ENCODE results near the gene FCER1G. TPM values are rescaled to one million over a fixed set of nuclear protein-coding genes. Genes with fewer than 3 reads are reported as not detected.

The FCER1G gene
- total RNA-seq, 1 experiment from 2014 or later: 1.5 TPM

DNA sequence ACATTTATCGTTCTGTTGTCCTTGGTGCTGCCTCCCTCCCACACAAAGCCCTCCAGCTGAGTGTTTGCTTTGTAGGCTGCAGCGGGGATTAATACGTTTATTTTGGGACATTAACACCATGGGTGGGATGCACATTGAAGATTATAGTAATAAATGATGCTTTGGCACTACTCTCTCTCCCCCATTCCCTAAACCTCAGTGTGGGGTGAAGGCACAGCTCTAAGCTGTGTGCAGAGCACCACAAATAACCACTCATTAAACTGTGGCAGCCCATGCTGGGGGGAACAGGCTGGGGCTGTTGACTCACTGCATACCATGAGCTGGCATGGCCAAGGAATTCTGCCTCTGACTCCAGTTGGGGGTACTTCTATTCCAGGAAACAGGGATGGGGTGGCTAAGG is 51.1 kb downstream of the FCER1G start:
- Histone ChIP-seq H3K27me3 (replicated peaks; ENCODE audit: control insufficient read depth, insufficient read depth, low read length) (no peaks in the 10 kb centered on the region), H3K36me3 (ENCODE audit: control insufficient read depth, insufficient read depth, low read length) (no peaks in the 10 kb centered on the region), H3K4me3 (ENCODE audit: low read depth, low read length) (no peak overlapping the region), H3K9me3 (no peaks in the 10 kb centered on the region), H3K4me1 (peaks cover 4% of the 10 kb centered on the region; the same call in 1 of the 2 replicates)
- Mint-ChIP-seq H3K4me1 (ENCODE audit: low read depth, unreplicated experiment) (peaks cover 6% of the 10 kb centered on the region), H3K36me3 (ENCODE audit: insufficient read depth, unreplicated experiment) (no peaks in the 10 kb centered on the region), H3K27me3 (ENCODE audit: insufficient read depth, unreplicated experiment) (no peaks in the 10 kb centered on the region), H3K4me3 (ENCODE audit: unreplicated experiment) (no peak overlapping the region), H3K27ac (ENCODE audit: unreplicated experiment) (peak overlapping the region; percentile 42), H3K9me3 (ENCODE audit: unreplicated experiment) (no peaks in the 10 kb centered on the region)
- ChIA-PET POLR2A (no interaction called here), CTCF (no interaction called here)
- intact Hi-C loops (cut with micrococcal nuclease; ENCODE audit: unreplicated experiment): no loop called here
- no TSS peak for BruUV-seq (replicated peaks)
- TF ChIP-seq, protein P1, sequence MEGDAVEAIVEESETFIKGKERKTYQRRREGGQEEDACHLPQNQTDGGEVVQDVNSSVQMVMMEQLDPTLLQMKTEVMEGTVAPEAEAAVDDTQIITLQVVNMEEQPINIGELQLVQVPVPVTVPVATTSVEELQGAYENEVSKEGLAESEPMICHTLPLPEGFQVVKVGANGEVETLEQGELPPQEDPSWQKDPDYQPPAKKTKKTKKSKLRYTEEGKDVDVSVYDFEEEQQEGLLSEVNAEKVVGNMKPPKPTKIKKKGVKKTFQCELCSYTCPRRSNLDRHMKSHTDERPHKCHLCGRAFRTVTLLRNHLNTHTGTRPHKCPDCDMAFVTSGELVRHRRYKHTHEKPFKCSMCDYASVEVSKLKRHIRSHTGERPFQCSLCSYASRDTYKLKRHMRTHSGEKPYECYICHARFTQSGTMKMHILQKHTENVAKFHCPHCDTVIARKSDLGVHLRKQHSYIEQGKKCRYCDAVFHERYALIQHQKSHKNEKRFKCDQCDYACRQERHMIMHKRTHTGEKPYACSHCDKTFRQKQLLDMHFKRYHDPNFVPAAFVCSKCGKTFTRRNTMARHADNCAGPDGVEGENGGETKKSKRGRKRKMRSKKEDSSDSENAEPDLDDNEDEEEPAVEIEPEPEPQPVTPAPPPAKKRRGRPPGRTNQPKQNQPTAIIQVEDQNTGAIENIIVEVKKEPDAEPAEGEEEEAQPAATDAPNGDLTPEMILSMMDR (IDR thresholded peaks at IDR 0.05; ENCODE audit: insufficient read depth in 1 of 2, low read depth in 1 of 2, low read length in 1 of 2, severe bottlenecking in 1 of 2, unreplicated experiment in 1 of 2): no peak
- no peak for DNase-seq

DNA sequence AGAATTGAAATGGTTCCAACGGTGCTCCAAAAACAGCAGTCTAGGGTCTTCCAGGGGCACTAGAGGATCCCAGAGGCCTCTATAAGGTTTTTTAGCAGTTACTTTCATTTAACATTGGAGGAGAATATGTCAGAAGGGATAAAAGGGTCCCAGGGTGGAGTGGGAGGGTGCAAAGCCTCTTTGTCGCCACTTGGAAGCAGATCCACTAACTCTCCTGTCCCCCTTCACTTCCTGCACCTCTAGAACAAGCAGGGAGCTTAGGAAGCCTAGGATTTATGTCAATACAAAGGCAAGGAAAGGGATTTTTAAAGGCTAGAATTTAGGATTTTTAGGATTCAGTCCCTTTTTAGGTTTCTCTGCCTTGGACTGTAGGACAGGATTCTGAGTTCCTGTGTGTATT is 51.7 kb downstream of the FCER1G start:
- intact Hi-C loops (cut with micrococcal nuclease; ENCODE audit: unreplicated experiment): no loop called here
- no peak for DNase-seq
- ChIA-PET POLR2A (no interaction called here), CTCF (no interaction called here)
- Histone ChIP-seq H3K9me3 (no peaks in the 10 kb centered on the region), H3K36me3 (ENCODE audit: control insufficient read depth, insufficient read depth, low read length) (no peaks in the 10 kb centered on the region), H3K4me3 (ENCODE audit: low read depth, low read length) (no peak overlapping the region), H3K4me1 (no peaks in the 10 kb centered on the region), H3K27me3 (replicated peaks; ENCODE audit: control insufficient read depth, insufficient read depth, low read length) (no peaks in the 10 kb centered on the region)
- H3K9me3 Mint-ChIP-seq (ENCODE audit: unreplicated experiment): no peaks in the 10 kb centered on the region
- no peaks in the 10 kb centered on the region for H3K27me3 Mint-ChIP-seq (ENCODE audit: insufficient read depth, unreplicated experiment)
- no TSS peak for BruUV-seq (replicated peaks)
- no peaks in the 10 kb centered on the region for H3K36me3 Mint-ChIP-seq (ENCODE audit: insufficient read depth, unreplicated experiment)
- no peak overlapping the region for H3K27ac Mint-ChIP-seq (ENCODE audit: unreplicated experiment)
- H3K4me3 Mint-ChIP-seq (ENCODE audit: unreplicated experiment): no peak overlapping the region
- TF ChIP-seq, protein P1 (IDR thresholded peaks at IDR 0.05; ENCODE audit: insufficient read depth in 1 of 2, low read depth in 1 of 2, low read length in 1 of 2, severe bottlenecking in 1 of 2, unreplicated experiment in 1 of 2): no peak
- no peaks in the 10 kb centered on the region for H3K4me1 Mint-ChIP-seq (ENCODE audit: low read depth, unreplicated experiment)

DNA sequence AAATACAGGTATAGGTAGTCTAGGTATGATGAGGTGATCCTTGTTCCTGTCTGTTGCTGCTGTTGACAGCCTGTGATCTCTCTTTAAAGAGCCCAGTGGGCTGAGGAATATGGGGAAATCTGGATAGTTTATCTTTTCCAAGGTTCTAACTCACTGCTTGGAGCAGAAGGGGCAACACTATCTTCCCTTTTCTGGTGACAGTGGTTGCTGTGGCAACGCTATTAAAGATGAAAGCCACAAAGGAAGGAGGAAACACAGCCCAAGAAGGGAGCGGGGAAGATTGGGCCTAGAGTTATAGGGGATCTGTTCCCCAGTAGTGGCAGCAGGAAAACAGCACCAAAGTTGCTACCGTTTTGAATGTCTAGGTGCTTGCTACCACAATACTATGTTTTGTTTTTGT is 52.2 kb downstream of the FCER1G start:
- Histone ChIP-seq H3K4me1 (no peaks in the 10 kb centered on the region), H3K36me3 (ENCODE audit: control insufficient read depth, insufficient read depth, low read length) (no peaks in the 10 kb centered on the region), H3K9me3 (no peaks in the 10 kb centered on the region), H3K27me3 (replicated peaks; ENCODE audit: control insufficient read depth, insufficient read depth, low read length) (no peaks in the 10 kb centered on the region), H3K4me3 (ENCODE audit: low read depth, low read length) (no peak overlapping the region)
- Mint-ChIP-seq H3K27ac (ENCODE audit: unreplicated experiment) (no peak overlapping the region), H3K4me1 (ENCODE audit: low read depth, unreplicated experiment) (no peaks in the 10 kb centered on the region), H3K27me3 (ENCODE audit: insufficient read depth, unreplicated experiment) (no peaks in the 10 kb centered on the region), H3K9me3 (ENCODE audit: unreplicated experiment) (no peaks in the 10 kb centered on the region), H3K4me3 (ENCODE audit: unreplicated experiment) (no peak overlapping the region), H3K36me3 (ENCODE audit: insufficient read depth, unreplicated experiment) (no peaks in the 10 kb centered on the region)
- BruUV-seq (replicated peaks): no TSS peak
- intact Hi-C loops (cut with micrococcal nuclease; ENCODE audit: unreplicated experiment): no loop called here
- TF ChIP-seq, protein P1 (IDR thresholded peaks at IDR 0.05; ENCODE audit: insufficient read depth in 1 of 2, low read depth in 1 of 2, low read length in 1 of 2, severe bottlenecking in 1 of 2, unreplicated experiment in 1 of 2): no peak
- POLR2A ChIA-PET: no interaction called here
- no peak for DNase-seq
- CTCF ChIA-PET: no interaction called here

Small RNAs within 50 kb of the gene (microRNA-seq; reads per million reads assigned to microRNA genes)
- gene MIR5187: 0.93 reads per million

Other genes starting within 250 kb of the FCER1G start
- 182 and 196 TPM in 2 replicates for gene F11R, start 194.1 kb upstream of the FCER1G start, total RNA-seq (2022)
- 24.8 and 26.8 TPM in 2 replicates for gene TSTD1, start 176.3 kb upstream of the FCER1G start, total RNA-seq (2022)
- gene USF1, start 169.3 kb upstream of the FCER1G start, total RNA-seq (2022): 49.7 and 52.7 TPM in 2 replicates
- not detected in 2 replicates for gene ARHGAP30, start 145.4 kb upstream of the FCER1G start, total RNA-seq (2022)
- 0.20 and 0.74 TPM in 2 replicates for gene NECTIN4, start 125.7 kb upstream of the FCER1G start, total RNA-seq (2022)
- gene KLHDC9, start 116.9 kb upstream of the FCER1G start, total RNA-seq (2022): 2.0 and 2.2 TPM in 2 replicates
- gene PFDN2, start 97.3 kb upstream of the FCER1G start, total RNA-seq (2022): 80.0 and 88.0 TPM in 2 replicates
- gene NIT1, start 97.2 kb upstream of the FCER1G start, total RNA-seq (2022): 41.8 and 42.1 TPM in 2 replicates
- gene DEDD, start 82.6 kb upstream of the FCER1G start, total RNA-seq (2022): 33.8 and 37.0 TPM in 2 replicates
- 98.2 and 105 TPM in 2 replicates for gene UFC1, start 61.3 kb upstream of the FCER1G start, total RNA-seq (2022)
- gene USP21, start 55.8 kb upstream of the FCER1G start, total RNA-seq (2022): 38.2 and 39.8 TPM in 2 replicates
- 25.0 and 25.4 TPM in 2 replicates for gene PPOX, start 48.9 kb upstream of the FCER1G start, total RNA-seq (2022)
- 39.6 and 48.1 TPM in 2 replicates for gene B4GALT3, start 37.8 kb upstream of the FCER1G start, total RNA-seq (2022)
- gene ADAMTS4, start 16.2 kb upstream of the FCER1G start, total RNA-seq (2022): 0.23 and 0.32 TPM in 2 replicates
- gene NDUFS2, start 12.9 kb upstream of the FCER1G start, total RNA-seq (2022): 110 and 115 TPM in 2 replicates
- gene APOA2, start 8.3 kb downstream of the FCER1G start, total RNA-seq (2022): 711 and 784 TPM in 2 replicates
- gene TOMM40L, start 10.8 kb downstream of the FCER1G start, total RNA-seq (2022): 23.1 and 24.0 TPM in 2 replicates
- not detected in 2 replicates for gene NR1I3, start 22.9 kb downstream of the FCER1G start, total RNA-seq (2022)
- 2.5 and 3.3 TPM in 2 replicates for gene PCP4L1, start 43.5 kb downstream of the FCER1G start, total RNA-seq (2022)
- gene MPZ, start 94.7 kb downstream of the FCER1G start, total RNA-seq (2022): 0.20 and 0.23 TPM in 2 replicates
- 261 and 268 TPM in 2 replicates for gene SDHC, start 99.1 kb downstream of the FCER1G start, total RNA-seq (2022)
- gene CFAP126, start 152.6 kb downstream of the FCER1G start, total RNA-seq (2022): not detected in 2 replicates

Data from Caco-2 (cell line).